Heart left ventricle (tissue), 13 donors: Measurements from ENCODE around the gene SETBP1.

Experiments used
- POLR2A ChIP-seq, 2 donors: fragments of 450-650 bp; IDR thresholded peaks; one replicate each; pipeline ENCODE4 v1.6.1; 2017; ENCODE audit warnings: antibody characterized with exemption in 2 of 2, mild to moderate bottlenecking in 2 of 2, moderate library complexity in 2 of 2
- TF ChIP-seq, protein P1 (sequence below), 12 donors: fragments of 200-600 bp; sonication (generic) in 4 of 12; IDR thresholded peaks; one replicate each; pipeline versions ENCODE4 v1.5.0 to v1.8.0; 2018 to 2022; ENCODE audit warnings: antibody characterized with exemption in 12 of 12, mild to moderate bottlenecking in 5 of 12
- donor health status: ischemic (EF 13 %, LVEDD 7.1; RV severe dilation, severe dysfunction).
- donor health status: DM: no; HTN: yes; CAD: no.
- donor health status: DM: no; HTN: no; CAD: no.
- donor health status: ischemic (EF 25% LVEDD 6.9; RV normal size, moderate dysfunction).
- donor health status: ischemic (EF 25% LVEDD 5.7; RV mildly dilated, moderate dysfunction).
- donor health status: ischemic (EF 35%, LVEDD 5.7; RV mildly dilated, moderate dysfunction).
- donor health status: nonischemic (EF 11% LVEDD 7.7; RV severe dilation, severe dysfunction).
- donor health status: DM: yes; HTN: yes; CAD: no.
- donor health status: PGD.
- donor health status: ischemic (EF 29% LVEDD 5.4; RV normal size, mild dysfunction).
- donor health status: nonischemic (EF 23%, LVEDD 6.1; RV moderate dilation, normal function).

DNA sequence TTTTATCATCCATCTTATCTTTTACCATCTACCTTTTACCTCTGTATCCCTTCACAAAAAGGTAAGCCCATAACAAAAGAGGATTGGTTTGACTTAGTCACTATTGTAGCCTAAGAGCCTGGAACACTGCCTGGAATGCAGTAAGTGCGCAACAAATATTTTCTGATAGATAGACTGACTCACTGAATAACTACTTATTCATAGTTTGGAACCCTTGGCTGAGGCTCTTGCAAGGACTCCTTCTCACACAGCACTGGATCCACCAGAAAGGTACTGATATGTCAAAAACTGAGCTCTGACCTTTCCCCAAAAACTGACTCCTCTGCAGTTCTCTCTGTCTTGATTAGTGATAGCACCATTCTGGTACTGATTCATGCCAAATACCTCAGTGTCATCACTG lies 426.7 kb downstream of the SETBP1 start:
- TF ChIP-seq, protein P1, sequence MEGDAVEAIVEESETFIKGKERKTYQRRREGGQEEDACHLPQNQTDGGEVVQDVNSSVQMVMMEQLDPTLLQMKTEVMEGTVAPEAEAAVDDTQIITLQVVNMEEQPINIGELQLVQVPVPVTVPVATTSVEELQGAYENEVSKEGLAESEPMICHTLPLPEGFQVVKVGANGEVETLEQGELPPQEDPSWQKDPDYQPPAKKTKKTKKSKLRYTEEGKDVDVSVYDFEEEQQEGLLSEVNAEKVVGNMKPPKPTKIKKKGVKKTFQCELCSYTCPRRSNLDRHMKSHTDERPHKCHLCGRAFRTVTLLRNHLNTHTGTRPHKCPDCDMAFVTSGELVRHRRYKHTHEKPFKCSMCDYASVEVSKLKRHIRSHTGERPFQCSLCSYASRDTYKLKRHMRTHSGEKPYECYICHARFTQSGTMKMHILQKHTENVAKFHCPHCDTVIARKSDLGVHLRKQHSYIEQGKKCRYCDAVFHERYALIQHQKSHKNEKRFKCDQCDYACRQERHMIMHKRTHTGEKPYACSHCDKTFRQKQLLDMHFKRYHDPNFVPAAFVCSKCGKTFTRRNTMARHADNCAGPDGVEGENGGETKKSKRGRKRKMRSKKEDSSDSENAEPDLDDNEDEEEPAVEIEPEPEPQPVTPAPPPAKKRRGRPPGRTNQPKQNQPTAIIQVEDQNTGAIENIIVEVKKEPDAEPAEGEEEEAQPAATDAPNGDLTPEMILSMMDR (IDR thresholded peaks at IDR 0.05), result no peak
- TF ChIP-seq POLR2A (IDR thresholded peaks at IDR 0.05), result no peak
